NAMALWA (cell line): ENCODE results near the gene ZSCAN20.

Source experiments
- DNase-seq: peaks from one replicate; pipeline ENCODE4 v3.0.0-alpha.2; 2015; ENCODE audit warnings: low spot score

Gene ZSCAN20

GRCh38 chr1:33472269-33472980 lies at the start of gene ZSCAN20:
ZSCAN20 (plus strand) TSS chr1:33472645; CDS start chr1:33479289, 6,644 bp downstream.
- peak; percentile 95 for DNase-seq

GRCh38 chr1:33424205-33424604 lies 48.2 kb upstream of the ZSCAN20 start:
- no peak for DNase-seq

- no peak for DNase-seq
These were observed 47.8 kb upstream of the ZSCAN20 start for GRCh38 chr1:33424610-33425009.

GRCh38 chr1:33425900-33426299 lies 46.5 kb upstream of the ZSCAN20 start:
- DNase-seq = no peak

- DNase-seq = no peak
These were observed 45.5 kb upstream of the ZSCAN20 start for GRCh38 chr1:33426916-33427315.

GRCh38 chr1:33428661-33429060 lies 43.8 kb upstream of the ZSCAN20 start:
- DNase-seq = no peak

GRCh38 chr1:33429332-33429731 lies 43.1 kb upstream of the ZSCAN20 start:
- no peak for DNase-seq

- DNase-seq = no peak
These were observed 42.4 kb upstream of the ZSCAN20 start for GRCh38 chr1:33429856-33430691.

GRCh38 chr1:33430692-33431593 lies 41.5 kb upstream of the ZSCAN20 start, which contains the start of gene PHC2:
PHC2 (minus strand) TSS chr1:33431095; CDS start chr1:33375539, 55,556 bp downstream.
- DNase-seq = peak; percentile 91

GRCh38 chr1:33433509-33434362 lies 38.7 kb upstream of the ZSCAN20 start:
- no peak for DNase-seq

- no peak for DNase-seq
These were observed 38.1 kb upstream of the ZSCAN20 start for GRCh38 chr1:33434363-33434750.

GRCh38 chr1:33435096-33435820 lies 37.2 kb upstream of the ZSCAN20 start:
- DNase-seq = no peak

- no peak for DNase-seq
These were observed 35.7 kb upstream of the ZSCAN20 start for GRCh38 chr1:33436557-33437285.

- DNase-seq = no peak
These were observed 33.9 kb upstream of the ZSCAN20 start for GRCh38 chr1:33438364-33439160.

- no peak for DNase-seq
These were observed 32.8 kb upstream of the ZSCAN20 start for GRCh38 chr1:33439662-33440061.

GRCh38 chr1:33441088-33441745 lies 31.2 kb upstream of the ZSCAN20 start:
- DNase-seq = no peak

GRCh38 chr1:33442141-33442540 lies 30.3 kb upstream of the ZSCAN20 start:
- no peak for DNase-seq

GRCh38 chr1:33443080-33443704 lies 29.3 kb upstream of the ZSCAN20 start:
- no peak for DNase-seq
